NCI-H1092 treated with DMSO at 0.1 percent for 48 hours (cell line): Measurements from ENCODE around the gene SYMPK.
A peak's percentile ranks its signal among the peaks of the same experiment; 100 is the strongest.

Experiments used
- DNase-seq: peaks from one replicate; lab custom pipeline; 2025; lab: John Stamatoyannopoulos, UW

The SYMPK gene

DNA sequence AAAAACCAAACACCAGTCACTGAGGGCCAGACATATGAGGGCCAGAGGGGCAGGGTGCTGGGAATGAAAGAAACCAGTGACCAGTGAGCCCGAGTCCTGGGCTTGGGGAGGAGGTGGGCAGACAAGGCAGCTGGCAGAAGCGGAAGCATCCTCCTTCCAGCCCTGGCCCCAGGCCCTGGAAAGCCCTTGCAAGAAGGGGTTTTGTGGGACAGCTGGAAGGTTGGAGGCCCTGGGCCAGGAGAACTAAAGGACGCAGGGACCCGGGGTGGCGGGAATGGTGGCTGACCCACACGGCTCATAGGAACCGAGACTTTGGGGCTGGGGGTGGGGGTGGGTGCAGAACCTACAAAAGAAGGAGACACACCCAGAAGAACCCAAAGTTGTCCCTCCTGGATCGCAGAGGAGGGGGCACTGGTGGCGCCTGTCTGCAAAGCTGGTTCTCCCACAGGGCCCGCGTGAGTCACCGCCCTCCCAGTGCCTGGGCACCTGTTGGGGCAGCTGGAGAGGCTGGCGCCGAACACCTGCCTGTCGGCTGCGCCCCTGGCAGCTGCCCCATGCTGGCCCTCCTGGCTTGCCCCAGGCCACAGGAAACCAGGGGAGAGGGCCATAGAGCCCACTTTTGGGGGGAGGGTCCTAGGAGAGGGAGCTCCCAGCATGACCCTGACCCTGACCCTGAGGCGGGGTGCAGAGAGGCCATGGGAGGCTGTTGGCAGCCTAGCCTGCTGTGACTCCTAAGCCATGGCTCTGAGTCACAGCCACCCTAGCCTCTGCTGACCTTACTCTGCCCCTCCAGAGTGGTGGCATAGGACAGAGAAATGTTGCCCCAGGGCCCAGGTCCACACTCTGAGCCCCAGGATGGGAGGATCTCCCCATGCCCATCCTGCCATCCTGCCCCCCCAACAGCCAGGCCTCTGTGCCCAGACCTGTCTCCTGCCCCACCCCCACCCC lies 81.5 kb downstream of the SYMPK start:
- peak; percentile 47 for DNase-seq

DNA sequence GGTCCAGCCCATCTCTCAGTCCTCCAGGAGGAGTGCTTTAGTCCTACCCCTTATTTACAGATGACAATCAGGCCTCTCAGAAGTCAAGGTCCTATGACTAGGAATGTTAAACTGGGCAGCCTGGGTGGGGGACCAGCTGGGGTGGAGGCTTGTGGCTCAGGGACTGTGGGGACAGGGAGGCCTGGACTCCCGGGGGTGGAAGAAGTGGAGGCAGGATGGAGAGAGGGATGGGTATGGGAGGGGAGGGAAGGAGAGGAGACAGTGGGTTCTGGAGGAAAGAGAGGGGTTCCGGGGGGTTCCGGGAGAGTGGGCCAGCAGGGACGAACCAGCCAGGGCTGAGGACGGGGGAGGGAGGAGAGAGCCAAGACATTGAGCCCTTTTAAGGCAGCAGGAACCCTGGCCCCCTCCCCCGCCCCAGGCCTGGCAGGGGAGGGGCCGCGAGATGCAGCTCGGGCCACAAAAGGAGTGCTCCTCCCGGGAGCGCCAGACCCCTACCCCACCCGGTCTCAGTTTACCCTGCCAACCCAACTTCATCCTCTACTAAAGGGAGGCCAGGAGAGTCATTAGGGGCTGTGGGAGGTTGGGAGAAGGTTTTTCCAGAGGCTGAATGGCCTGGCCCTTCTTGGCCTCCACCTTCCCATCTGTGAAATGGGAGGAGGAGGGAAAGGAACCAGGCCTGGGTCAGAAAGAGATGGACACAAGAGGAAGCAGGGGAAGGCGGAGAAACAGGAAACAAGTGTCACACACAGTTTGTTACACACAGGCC lies 82.3 kb downstream of the SYMPK start:
- DNase-seq = no peak

DNA sequence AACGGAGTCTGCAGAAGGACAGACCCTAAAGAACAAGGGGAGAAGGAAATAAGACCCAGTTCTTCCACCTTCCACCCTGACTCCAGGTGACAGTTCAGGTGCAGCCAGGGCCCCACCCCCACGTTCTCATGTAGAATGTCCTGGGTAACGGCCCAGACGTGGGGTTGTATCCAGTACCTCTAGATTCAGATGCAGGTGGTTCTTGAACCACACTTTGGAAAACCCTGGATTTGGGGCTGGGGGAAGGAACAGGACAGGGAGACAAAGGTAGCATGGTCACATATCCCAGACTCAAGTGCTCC lies 82.8 kb downstream of the SYMPK start:
- no peak for DNase-seq

DNA sequence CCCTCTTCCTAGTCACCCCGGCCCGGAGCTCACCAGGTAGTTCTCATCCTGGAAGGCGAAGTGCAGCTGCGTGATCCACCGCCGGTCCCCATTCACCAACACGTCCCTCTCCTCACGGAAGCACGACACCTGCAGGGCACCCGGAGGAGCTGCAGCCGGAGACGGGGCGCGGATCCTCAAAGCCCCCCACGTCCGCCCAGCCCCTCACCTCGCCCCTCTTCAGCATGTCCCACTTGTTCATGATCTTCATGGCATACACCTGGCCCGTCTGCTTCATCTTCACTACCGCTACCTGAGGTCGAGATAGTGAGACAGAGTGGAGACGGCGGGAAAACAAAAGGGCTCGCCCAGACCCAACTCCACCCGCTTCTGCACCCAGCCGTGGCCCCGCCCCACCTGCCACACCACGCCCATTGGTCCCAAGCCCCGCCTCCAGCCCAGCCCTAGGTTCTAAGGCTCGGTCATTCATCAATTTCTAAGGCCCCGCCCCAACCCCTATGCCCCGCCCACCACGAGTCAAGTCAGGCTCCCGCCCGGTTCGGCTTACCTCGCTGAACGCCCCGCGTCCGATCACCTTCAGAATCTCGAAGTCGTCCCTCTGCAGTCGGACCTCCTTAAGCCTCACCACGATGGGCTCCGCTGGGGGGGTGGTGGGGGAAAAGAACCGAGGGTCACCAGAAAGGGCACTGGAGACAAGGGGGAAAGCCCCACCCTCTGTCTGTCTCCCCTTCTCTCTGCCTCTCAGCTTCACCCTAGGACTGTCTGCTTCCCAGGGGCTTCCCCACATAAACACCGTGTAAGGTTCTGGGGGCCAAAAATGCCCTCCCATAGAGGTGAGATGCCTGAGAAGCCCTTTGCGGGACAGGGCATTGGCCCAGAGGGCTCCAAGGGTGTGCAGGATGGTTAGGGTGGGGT lies 83.5 kb downstream of the SYMPK start:
- peak; percentile 84 for DNase-seq

DNA sequence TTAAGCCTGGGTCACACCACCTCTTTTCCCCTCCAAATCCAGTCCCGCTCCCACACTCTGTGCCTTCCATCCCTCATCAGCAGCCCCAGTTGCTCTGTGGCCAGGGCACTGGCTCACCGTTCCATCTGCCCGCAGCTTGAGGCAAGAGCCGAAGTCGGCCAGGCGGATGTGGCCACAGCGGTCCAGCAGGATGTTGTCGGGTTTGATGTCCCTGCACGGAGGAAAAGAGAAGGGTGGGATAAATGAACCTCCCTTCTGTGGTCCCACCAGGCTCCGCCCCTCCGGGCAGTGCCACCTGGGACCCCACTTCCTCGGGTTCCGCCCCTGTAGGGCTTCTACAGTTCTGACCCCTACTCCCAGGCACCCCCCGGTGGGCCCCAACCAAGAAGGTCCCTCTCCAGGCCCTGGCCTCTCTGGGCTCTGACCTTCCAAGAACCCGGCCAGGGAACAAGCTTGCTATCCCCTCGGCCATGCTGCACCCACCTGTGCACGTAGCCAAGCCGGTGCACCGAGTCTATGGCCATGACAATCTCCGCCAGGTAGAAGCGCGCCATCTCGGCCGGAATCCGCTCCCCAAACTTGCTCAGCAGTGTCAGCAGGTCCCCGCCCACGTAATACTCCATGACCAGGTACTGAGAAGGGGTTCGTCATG lies 84.8 kb downstream of the SYMPK start:
- no peak for DNase-seq

DNA sequence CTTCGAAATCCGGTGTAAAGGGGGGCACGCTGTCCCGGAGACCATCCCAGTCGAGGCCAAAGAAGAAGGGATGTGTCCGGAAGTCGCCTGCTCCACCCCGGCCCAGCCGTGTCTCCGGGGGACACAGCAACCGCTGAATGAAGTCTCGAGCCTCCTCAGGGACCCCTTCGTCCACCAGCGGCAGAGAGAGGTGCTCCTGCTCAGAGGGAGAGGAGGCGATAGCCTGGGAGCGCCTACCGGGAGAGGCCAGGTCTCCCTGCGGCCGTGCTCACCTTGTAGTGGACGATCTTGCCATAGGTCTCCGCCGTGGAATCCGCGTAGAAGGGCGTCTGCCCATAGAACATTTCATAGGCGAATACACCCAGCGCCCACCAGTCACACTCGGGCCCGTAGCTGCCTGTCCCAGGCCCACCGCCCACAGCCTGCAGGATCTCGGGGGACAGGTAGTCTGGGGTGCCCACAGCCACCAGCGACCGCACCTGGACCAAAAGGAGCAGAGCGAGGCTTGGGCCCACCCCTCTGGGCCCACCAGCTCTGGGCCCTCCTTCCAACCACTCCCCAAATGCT lies 85.5 kb downstream of the SYMPK start:
- DNase-seq = no peak

DNA sequence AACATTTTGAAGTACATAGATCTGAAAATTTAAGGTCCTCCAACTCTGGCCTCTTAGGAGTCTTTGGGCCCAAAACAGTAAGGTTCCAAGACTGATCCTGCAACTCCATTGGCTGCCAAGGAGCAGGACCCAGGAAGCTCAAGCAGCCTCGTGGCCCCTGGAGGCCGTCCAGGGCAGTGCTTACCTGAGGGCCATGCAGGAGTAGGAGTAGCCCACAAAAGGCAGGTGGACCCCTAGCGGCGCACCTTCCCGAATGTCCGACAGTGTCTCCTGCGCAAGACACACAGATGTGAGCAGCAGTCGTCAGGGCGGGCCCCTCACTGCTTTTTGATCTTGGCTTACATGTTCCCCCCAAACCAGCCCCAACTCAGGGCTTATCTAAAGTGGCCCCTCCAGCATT lies 88.2 kb downstream of the SYMPK start:
- no peak for DNase-seq

DNA sequence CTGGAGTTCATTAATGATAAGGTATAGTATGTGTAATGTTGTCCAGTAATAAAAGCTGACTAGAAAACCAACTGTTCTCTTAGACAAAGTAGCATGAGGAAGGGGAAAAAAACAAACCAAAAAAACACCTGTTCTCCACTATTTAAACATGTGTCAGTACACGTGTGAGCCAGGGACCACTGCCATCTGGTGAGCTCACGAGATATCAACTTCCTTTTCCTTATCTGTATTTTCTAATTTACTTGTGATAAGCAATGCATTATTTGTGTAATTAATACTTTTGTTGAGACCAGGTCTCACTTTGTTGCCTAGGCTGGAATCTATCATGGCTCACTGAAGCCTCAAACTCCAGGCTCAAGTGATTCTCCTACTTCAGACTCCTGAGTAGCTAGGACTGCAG lies 89.6 kb downstream of the SYMPK start:
- DNase-seq = no peak

DNA sequence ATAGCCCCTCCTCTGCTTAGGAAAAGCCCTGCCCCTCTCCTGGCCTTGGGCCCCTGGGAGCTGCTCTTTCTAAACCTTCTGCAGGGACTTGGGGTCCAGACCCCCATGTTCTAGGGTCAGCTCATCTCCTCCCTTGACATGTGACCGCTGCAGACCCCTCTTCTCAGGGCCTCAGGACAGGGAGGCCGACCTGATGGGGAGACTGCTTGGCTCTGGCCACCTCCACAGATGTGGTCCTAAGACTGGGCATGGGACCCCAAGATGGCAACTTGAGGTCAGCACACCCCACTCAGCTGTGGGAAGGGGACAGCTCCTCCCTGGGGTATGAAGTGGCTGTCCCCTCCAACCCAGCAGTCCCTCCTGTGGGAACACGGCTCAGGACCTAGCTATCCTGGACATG lies 90.0 kb downstream of the SYMPK start:
- no peak for DNase-seq

DNA sequence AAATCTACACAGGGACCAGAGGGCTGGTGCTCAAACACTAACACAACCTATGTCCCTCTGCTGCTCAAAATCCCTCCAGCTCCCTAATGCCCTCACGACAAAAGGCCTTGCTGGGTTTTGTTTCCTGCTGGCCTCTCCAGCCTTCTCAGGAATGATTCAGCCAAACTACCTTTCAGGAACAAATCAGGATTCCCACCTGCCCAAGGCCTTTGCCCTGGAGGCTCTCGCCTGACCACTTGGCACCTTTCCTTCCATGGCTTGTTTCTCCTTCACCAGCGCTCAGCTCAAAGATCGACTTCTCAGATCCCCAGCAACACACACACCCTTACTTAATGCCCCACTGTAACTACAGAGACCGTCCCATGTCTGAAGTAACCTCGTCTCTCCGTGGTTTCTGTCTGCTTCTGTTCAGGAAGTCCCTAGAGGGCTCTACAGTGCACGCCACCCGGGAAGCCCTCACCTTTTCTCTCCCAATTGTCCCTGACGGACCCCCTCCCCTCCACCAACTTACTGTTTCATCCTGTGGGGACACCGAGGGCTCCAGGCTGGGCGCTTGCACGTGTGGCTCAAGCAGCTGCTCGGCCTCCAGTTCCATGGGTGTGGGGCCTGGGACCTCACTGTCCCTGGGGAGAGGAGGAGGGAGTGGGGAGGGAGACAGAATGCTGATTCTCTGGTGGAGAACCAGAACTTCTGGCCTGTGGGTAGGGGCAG lies 90.7 kb downstream of the SYMPK start:
- DNase-seq = no peak

DNA sequence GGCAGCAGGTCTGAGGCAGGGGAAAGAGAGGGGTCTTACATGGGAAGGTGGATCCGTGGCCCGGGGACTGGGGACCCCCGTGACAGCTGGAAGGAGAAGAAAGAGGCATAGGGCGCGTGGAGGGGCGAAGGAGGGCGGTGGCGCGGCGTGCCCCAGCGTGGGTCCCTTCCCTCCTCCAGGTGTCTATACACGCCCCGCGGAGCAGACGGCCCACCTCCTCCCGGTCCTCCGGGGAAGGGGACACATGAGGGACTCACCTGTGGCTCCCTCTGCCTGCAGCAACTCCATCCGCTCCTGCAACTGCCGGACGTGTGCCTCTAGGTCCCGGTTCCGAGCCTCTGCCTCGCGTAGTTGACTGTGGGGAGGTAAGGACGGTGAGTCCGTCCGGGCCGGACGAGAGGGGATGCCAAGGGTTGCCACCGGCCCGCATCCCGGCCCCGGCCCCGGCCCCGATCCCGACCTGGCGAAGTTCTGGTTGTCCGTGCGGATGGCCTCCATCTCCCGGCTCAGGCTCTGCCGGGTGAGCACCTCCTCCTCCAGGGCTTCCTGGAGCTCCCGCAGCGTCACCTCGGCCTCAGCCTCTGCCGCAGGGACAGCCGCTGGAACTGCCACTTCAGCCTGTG lies 91.5 kb downstream of the SYMPK start:
- no peak for DNase-seq

DNA sequence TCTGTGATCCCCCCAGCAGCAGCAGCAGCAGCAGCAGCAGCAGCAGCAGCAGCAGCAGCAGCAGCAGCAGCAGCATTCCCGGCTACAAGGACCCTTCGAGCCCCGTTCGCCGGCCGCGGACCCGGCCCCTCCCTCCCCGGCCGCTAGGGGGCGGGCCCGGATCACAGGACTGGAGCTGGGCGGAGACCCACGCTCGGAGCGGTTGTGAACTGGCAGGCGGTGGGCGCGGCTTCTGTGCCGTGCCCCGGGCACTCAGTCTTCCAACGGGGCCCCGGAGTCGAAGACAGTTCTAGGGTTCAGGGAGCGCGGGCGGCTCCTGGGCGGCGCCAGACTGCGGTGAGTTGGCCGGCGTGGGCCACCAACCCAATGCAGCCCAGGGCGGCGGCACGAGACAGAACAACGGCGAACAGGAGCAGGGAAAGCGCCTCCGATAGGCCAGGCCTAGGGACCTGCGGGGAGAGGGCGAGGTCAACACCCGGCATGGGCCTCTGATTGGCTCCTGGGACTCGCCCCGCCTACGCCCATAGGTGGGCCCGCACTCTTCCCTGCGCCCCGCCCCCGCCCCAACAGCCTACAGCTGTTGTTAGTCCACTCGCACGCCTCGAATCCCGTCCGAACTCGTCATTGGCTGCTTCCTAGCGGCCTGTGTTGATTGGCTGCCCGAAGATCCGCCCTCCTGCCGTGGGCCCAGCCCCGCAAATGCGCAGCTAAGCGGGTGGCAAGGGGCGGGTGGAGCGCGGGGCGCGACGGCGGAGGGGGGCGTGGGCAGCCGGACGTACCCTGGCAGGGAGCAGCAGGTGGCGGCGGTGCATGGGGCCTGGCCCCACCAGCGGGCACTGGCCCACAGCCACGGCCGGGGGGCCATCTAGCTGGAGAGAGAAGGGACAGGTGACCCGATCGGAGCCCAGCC lies 92.5 kb downstream of the SYMPK start:
- peak; percentile 93 for DNase-seq

DNA sequence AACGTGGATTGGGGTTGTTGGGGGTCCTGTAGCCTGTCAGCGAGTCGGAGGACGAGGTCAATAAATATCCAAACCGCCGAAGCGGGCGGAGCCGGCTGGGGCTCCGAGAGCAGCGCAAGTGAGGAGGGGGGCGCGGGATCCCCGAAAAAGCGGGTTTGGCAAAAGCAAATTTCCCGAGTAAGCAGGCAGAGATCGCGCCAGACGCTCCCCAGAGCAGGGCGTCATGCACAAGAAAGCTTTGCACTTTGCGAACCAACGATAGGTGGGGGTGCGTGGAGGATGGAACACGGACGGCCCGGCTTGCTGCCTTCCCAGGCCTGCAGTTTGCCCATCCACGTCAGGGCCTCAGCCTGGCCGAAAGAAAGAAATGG lies 93.1 kb downstream of the SYMPK start:
- no peak for DNase-seq

DNA sequence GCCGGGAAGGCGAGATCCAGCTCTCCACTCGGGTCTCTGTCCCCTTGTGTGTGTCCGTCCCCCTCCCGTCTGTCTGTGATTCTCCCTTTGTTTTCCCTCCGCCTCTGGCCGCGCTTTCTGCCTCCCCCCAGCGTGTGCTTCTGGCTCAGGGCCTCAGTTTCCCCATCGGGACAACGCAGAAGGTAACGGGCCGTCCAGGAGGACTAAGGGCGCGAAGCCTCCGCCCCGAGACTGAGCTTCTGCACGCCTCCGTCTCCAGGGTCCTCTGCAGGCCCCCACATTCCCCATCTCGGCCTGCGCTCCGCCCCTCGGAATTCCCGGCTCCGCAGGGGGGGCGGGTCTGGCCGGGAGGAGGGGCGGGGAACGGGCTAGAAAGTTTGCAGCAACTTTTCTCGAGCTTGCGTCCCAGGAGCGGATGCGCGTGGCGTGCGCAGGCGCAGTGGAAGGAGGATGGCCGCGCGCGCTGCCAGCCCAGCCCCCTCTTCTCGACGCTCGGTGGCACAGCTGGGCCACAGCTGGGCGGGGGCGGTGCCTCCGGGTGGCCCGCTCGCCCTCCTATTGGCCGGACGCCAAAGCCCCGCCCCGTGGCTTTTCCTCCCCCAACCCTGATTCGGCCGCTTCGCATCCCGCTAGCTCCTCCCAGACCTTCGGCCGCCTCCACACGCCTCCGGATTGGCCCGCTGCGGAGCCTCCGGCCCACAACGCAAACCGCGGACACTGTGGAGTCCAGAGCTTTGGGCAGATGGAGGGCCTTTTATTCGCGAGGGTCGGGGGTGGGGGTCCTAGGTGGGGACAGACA lies 93.8 kb downstream of the SYMPK start, which contains the start of gene SIX5:
Gene SIX5, minus strand, starts transcription at position 269 of the 799 bp plus-strand sequence. CDS start 408 bp downstream, outside the sequence.
- peak; percentile 71 for DNase-seq

DNA sequence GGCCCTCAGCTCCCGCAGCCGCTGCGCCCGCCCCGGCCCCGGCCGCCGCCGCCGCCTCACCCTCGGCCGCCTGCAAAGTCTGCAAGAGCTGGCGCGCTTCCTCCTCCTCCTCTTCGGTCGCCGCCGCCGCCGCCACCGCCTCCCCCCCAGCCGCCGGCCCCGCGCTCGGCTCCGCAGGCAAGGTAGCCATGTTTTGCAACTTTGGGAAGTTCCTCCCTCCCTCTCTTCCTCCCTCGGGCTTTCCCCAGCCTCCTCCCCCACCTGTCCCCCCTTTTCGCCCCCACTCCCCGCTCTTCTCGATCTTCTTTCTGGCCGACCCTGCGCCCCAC lies 94.3 kb downstream of the SYMPK start:
- DNase-seq = no peak

DNA sequence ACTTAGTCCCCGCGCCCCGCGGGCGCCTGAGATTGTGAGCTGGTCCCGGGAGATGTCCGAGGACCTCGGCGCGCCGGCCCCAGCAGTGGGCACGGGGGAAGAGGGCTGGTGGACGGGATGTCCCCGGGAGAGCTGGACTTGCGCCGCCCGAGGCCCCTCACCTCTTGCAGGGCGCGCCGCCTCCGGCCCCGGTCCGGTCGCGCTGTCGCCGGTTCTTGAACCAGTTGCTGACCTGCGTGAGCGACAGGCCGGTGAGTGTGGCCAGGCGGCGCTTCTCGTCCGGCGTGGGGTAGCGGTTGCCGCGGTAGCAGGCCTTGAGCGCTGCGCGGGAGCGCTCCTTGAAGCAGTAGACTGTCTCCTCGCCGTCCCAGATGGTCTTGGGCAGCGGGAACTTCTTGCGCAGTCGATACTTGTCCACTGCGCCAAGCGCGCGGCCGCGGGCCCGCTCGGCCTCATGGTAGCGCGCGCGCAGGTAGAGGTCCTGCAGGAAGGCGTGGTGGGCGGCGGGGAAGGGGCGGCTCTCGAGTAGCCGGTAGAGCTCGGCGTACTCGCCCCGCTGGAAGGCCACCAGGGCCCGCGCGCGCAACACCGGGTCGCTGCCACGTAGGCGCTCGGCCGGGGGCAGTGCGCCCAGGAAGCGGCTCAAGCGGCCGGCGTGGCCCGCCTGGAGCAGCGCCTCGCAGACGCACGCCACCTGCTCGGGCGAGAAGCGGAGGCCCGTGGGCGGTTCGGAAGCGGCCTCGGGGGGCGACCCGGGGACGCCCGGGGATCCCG lies 94.9 kb downstream of the SYMPK start:
- DNase-seq = no peak

DNA sequence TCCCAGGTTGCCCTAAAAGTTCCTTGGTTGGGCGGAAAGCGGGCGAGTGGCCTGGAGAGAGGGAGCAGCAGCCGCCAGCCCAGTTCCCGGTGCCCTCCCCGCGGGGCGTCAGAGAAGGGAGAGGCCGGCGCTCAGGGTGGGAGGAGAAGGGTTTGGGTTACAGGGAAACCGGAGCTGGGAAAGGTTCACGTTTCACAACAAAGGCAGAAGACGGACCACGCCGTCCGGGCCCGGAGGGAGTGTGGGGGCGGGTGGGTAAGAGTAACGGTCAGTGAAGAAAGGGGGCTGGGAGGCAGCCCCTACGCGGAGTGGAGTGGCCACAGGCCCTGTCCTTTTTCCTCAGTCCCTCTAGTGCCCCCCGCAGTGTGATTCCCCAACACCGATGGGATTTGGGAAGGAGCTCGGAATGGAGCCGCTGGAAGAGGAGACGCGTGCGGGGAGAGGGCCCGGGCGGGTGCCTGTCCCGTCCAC lies 95.5 kb downstream of the SYMPK start:
- no peak for DNase-seq
